Activated CD4-positive, alpha-beta T cell treated with anti-CD3 and anti-CD28 coated beads, Interleukin-2, amount 50 U/mL, for 48 hours (primary cell): Measurements from ENCODE around the gene GLI3.

ENCODE experiments used
- DNase-seq, 2 experiments: peaks; one replicate each; pipeline ENCODE4 v3.0.0-alpha.2; 2020

Gene GLI3

GRCh38 chr7:42022791-42023190 lies 214.2 kb downstream of the GLI3 start:
- no peak for DNase-seq

DNA sequence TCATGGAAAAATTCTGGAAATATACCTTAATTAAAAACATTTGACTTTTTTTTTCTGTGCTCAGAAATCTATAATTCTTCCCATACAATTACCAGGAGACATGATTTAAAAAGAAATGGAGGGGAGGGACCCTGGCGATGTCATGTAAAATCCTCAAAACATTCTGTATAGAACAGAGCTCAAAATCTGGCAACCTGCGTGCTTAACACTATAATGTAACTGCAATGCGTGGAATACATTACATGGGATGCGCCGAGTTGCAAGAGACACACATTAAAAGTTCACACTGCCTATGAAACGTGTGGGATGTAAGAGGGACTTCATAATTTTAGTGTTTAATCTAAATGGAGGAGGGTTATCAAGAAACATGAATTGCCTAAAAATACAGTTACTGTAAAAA lies 215.0 kb downstream of the GLI3 start:
- no peak for DNase-seq

GRCh38 chr7:42021631-42022030 lies 215.4 kb downstream of the GLI3 start:
- DNase-seq, result no peak

- DNase-seq, result no peak
Observed at GRCh38 chr7:42020061-42020460, 216.9 kb downstream of the GLI3 start.

DNA sequence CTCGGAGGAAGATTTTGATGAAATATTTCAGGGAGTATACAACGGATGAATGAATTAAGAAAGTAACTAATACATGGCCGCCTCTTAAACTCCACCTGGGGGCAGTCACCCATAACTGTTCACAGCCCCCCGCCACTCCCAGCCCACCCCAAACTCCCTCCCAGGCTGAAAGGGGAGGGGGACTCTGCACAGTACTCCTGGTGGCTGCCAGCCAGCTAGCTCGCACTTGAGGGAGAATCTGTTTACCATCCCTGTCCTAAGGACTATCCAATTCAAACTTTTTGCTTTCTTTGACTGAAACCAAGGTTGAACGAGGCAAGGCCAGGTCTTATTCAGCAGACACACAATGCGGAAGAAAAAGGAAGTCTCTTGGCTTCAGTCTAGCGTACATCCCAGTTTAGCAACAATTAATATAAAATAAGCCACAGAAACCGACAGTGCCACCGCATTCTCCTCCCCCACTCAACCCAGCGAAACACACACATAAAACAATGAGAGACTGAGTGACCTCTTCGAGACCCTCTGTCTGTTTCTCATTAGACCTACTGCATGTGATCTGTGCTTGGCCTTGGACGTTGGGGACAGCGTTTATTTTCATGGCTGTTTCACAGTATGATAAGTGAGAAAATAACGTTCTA lies 219.5 kb downstream of the GLI3 start:
- no peak for DNase-seq

DNA sequence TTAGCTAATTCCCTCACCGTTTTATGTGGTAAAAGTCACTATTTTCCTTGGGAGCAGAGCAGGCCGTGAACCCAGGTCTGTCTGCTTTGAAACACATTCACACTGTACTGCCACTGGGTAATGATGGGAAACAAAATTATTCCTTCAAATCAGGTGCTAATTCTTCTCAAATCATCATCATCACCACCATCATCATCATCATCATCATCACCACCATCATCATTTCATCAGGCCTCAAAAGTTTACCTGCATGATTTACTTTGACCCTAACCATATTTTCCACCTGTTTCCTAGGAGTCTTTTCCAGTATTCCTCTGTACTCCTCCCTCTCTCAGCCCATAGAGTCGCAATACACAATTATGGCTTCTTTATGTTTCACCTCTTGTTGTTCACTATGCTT lies 220.5 kb downstream of the GLI3 start:
- no peak for DNase-seq

- peak; percentile 53 to 56 for DNase-seq
Observed at GRCh38 chr7:42014625-42015618, 222.1 kb downstream of the GLI3 start.

DNA sequence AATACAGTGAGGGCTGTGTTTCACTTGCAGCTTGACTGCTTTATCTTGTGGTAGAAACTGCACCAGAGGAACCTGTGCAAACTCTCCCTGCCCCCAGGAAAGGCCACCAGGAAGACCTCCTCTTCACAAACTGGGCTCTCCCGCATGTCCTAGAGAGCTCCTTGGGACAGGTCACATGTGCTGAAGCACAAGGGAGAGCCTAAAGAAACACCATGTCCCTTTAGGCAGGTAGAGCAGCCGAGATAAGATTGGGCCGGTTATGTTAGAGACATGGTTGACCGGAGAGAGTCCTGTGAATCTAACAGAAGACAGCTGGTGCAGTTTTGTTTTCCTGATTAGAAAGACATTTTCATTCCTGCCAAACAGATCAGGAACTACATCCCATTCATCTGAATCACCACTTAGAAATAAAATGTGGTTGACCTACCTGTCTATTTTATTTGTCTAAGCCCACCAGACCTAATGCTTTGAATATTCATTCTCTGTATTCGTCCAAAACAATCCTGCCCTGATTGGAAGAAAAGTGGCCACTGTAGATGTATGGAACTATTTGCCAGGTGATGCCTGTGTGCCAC lies 224.1 kb downstream of the GLI3 start:
- no peak for DNase-seq

- DNase-seq, result no peak
Observed at GRCh38 chr7:42012313-42012712, 224.7 kb downstream of the GLI3 start.

- no peak for DNase-seq
Observed at GRCh38 chr7:42011846-42012245, 225.2 kb downstream of the GLI3 start.

- DNase-seq, result no peak
Observed at GRCh38 chr7:42010751-42011150, 226.3 kb downstream of the GLI3 start.

DNA sequence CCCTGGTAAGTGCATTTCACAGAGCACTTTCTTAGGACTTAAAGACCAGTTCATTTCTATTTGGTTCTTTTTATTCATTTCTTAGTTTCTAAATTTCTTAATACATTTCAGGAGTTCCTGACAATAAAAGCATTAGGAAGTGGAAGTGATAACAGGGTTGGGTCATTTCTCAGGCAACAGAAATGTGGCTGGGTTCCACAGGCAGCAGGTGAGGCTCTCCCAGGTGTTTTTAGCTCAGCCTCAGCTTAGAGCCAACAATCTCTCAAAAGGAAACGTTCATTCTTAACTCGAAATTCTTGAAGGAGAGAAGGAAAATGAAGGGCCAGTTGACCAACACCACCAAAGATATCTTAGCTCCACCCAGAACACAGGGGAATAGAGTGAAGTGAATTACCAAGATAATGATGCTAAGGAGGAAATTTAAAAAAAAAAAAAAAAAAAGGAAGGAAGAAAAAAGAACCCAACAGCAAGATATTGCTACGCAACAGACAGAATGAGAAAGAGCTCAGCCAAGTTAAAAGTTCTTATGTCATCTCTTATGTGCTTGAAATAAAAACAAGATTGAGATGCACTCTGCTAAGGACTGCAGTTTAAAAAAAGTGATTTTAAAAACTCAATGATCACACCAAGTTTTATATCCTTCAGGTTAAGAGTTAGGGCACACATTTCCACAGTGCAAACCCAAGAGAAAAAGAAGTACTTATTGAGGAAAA lies 230.1 kb downstream of the GLI3 start:
- no peak for DNase-seq

- DNase-seq, result no peak
Observed at GRCh38 chr7:42002654-42003053, 234.4 kb downstream of the GLI3 start.

DNA sequence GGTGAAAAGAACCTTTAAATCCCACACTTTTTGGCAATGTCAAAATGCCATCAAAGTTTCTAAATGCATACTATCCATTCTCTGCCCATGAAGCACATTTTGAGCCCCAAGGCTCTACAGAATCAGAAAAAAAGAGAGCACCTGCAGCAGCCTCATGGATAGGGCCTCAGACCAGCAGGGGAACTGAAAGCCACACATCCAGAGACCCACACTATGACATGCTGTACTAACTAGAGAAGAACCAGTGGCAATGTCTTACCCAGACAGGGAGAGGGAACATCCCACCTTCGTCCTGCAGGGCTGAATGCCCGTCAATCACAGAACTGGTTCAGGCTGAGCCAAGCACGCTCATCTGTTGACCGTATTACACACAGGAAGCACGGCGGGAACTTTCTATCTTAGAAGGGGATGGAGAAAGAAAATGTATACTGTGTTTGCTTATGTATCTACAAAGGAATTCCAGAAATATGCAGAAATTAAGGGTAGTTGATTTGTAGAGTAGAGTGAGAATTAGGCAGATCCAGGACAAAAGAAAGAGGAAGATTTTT lies 237.2 kb downstream of the GLI3 start:
- DNase-seq, result no peak

GRCh38 chr7:41998041-41998440 lies 239.0 kb downstream of the GLI3 start:
- DNase-seq, result no peak

DNA sequence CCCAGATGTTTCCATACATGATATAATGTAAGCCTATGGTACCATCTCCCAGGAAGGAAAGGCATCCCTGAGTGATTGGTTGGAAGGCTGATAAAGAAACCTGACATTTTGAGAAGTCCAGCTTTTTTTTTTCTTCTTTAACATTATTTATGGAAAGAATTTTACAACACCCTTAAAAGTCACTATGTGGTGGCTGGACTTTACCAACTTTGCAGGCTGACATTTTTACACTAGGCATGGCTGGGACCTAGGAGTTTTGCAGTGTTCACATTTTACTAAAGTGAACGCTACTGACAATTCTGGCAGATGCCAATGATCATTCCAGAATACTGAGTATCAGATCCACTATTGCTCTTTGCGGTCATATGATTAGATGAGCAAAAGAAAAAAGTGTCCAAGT lies 239.9 kb downstream of the GLI3 start:
- no peak for DNase-seq

DNA sequence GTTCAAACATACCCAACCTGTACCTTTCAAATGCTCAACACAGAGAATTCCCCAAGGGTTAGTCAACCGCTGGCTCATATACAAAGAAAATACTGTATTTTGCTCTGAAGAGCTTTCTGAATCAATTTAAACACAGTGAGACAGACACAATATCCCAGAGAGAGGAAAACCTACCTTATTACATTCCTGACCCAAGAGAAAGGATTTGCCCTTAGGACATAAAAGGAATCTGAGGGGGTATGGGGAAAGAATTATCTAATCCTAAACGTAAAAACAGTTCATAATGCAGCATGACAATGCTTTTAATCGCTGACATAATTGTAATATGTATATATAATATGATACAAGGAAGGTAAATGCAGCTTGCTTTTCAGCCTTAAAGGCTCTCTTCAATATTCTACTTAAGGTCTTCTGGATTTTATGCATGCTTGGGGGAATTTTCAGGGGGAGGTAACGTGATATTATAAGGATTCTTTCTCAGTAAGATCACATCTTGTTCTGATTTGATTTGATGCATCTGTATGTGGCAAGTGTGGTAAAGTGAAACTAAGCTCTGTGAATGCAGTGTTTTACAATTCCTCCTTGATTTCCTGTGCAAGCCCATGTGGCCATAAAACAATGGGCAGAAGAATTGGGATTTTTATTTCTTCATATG lies 240.5 kb downstream of the GLI3 start:
- no peak for DNase-seq

DNA sequence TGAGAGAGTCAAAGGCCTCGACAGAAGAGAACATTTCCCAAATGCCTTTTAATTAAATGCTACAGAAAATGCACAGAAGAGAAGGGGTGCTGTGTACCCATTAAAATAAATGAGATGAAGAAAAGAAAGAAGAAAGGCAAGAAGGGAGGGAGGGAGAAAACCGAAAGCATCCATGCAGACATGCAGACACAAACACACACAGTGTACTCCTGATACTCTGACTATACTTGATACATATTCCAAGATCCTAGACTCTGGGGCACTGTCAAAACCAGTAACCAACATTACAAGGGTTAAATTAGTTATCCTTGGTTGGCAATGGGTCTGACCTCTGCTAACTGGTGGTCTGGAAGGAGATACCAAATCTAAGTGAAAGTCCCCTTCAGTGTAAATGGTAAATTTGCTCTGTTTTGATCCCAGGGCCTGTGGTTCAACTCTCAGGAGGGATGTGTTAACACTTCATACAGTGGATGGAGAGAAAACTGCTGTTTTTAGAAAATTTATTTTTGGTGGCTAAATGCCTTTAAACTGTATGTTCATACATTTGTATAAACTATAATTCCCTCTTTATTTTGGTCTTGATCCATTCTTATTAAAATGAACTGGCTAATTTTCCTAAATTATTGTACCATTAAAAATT lies 241.3 kb downstream of the GLI3 start:
- DNase-seq, result no peak

GRCh38 chr7:41994746-41995110 lies 242.3 kb downstream of the GLI3 start:
- DNase-seq, result no peak

- no peak for DNase-seq
Observed at GRCh38 chr7:41994036-41994745, 242.8 kb downstream of the GLI3 start.
